IMR-90 (cell line): Measurements from ENCODE around the gene NME7. TPM values are rescaled to one million over a fixed set of nuclear protein-coding genes. Genes with fewer than 3 reads are reported as not detected.

Experiments
- ATAC-seq: fragments of 200-7000 bp; cut with Tn5 transposase; 2 replicates; pipeline ENCODE4 v1.9.1; 2020; ENCODE audit warnings: low read depth, mild to moderate bottlenecking, moderate library complexity
- BruUV-seq: library from RNA; stranded (reverse); fragments of 400-500 nt; replicated peaks from 2 replicates; lab custom pipeline; 2021; lab: Mats Ljungman, UMichigan
- CTCF ChIA-PET: fragments of 300-600 bp; formaldehyde crosslinking; extraction: SDS; loops from one replicate; lab custom pipeline; 2021; ENCODE audit warnings: antibody characterized with exemption; lab: Yijun Ruan, JAX
- POLR2A ChIA-PET: fragments of 300-600 bp; sonication (Branson Sonifier 250); formaldehyde crosslinking; loops from one replicate; lab custom pipeline; 2022; ENCODE audit warnings: antibody characterized with exemption; ENCODE audit not compliant: unreplicated experiment; lab: Charles Lee
- DNase-seq: peaks from one replicate; pipeline ENCODE4 v3.0.0; 2013
- H2AFZ ChIP-seq: replicated peaks from 2 replicates; pipeline ENCODE3; 2013; ENCODE audit warnings: low read length, mild to moderate bottlenecking; ENCODE audit not compliant: poor library complexity
- H2AK5ac ChIP-seq: 2 replicates; pipeline ENCODE4 v1.6.1; 2013; ENCODE audit warnings: low read depth, low read length, inconsistent platforms
- H2AK9ac ChIP-seq: replicated peaks from 2 replicates; pipeline ENCODE3; 2013; ENCODE audit warnings: mild to moderate bottlenecking, low read depth, low read length, moderate library complexity; ENCODE audit not compliant: poor library complexity
- H2BK120ac ChIP-seq: 2 replicates; pipeline ENCODE4 v1.6.1; 2013; ENCODE audit warnings: low read depth, low read length, inconsistent platforms
- H2BK15ac ChIP-seq: 3 replicates; pipeline ENCODE4 v1.6.1; 2013; ENCODE audit warnings: low read depth, low read length, inconsistent platforms
- H2BK20ac ChIP-seq: 2 replicates; pipeline ENCODE4 v1.6.1; 2013; ENCODE audit warnings: low read depth, mild to moderate bottlenecking, inconsistent platforms, low read length, moderate library complexity
- H2BK5ac ChIP-seq: 2 replicates; pipeline ENCODE4 v1.6.1; 2013; ENCODE audit warnings: mild to moderate bottlenecking, low read depth, low read length, inconsistent platforms; ENCODE audit not compliant: poor library complexity, severe bottlenecking
- H3K14ac ChIP-seq: replicated peaks from 2 replicates; pipeline ENCODE4 v1.6.1; 2013; ENCODE audit warnings: low read depth, low read length, inconsistent platforms
- H3K18ac ChIP-seq: 2 replicates; pipeline ENCODE4 v1.6.1; 2013; ENCODE audit warnings: low read depth, low read length, control low read depth
- H3K23ac ChIP-seq: 2 replicates; pipeline ENCODE4 v1.6.1; 2013; ENCODE audit warnings: low read depth, low read length, inconsistent platforms
- H3K27ac ChIP-seq: 2 replicates; pipeline ENCODE4 v1.5.1; 2013; ENCODE audit warnings: mild to moderate bottlenecking, control low read depth, low read length; ENCODE audit not compliant: insufficient read depth
- H3K27me3 ChIP-seq: 2 replicates; pipeline ENCODE4 v1.6.1; 2013; ENCODE audit warnings: low read length; ENCODE audit not compliant: control insufficient read depth, insufficient read depth
- H3K36me3 ChIP-seq: 2 replicates; pipeline ENCODE4 v1.6.1; 2013; ENCODE audit warnings: low read length, mixed read lengths; ENCODE audit not compliant: control insufficient read depth, insufficient read depth
- H3K4ac ChIP-seq: 2 replicates; pipeline ENCODE4 v1.6.1; 2013; ENCODE audit warnings: low read depth, low read length, inconsistent platforms
- H3K4me1 ChIP-seq: 2 replicates; pipeline ENCODE4 v1.6.1; 2013; ENCODE audit warnings: low read length, mixed read lengths; ENCODE audit not compliant: control insufficient read depth, insufficient read depth
- H3K4me2 ChIP-seq: 2 replicates; pipeline ENCODE4 v1.6.1; 2013; ENCODE audit warnings: low read depth, mild to moderate bottlenecking, control low read depth, low read length, moderate library complexity
- H3K4me3 ChIP-seq: 2 replicates; pipeline ENCODE4 v1.5.1; 2013; ENCODE audit warnings: low read depth, mild to moderate bottlenecking, control low read depth, low read length, moderate library complexity; ENCODE audit not compliant: insufficient read depth
- H3K56ac ChIP-seq: 2 replicates; pipeline ENCODE4 v1.6.1; 2013; ENCODE audit warnings: low read length, inconsistent platforms; ENCODE audit not compliant: insufficient read depth; ENCODE audit errors: extremely low read depth
- H3K79me1 ChIP-seq, 2 experiments: 2 replicates each; pipeline ENCODE4 v1.6.1; 2013; ENCODE audit warnings: low read length in 2 of 2, inconsistent platforms in 1 of 2, low read depth in 1 of 2
- H3K9ac ChIP-seq: 2 replicates; pipeline ENCODE4 v1.6.1; 2013; ENCODE audit warnings: low read depth, low read length, control low read depth
- H3K9me1 ChIP-seq: 2 replicates; pipeline ENCODE4 v1.6.1; 2013; ENCODE audit warnings: low read length, inconsistent platforms; ENCODE audit not compliant: insufficient read depth
- H3K9me3 ChIP-seq: 2 replicates; pipeline ENCODE4 v1.6.1; 2013; ENCODE audit warnings: low read length; ENCODE audit not compliant: control insufficient read depth, insufficient read depth
- H4K20me1 ChIP-seq: 2 replicates; pipeline ENCODE4 v1.6.1; 2013; ENCODE audit warnings: low read length, inconsistent platforms; ENCODE audit not compliant: insufficient read depth
- H4K5ac ChIP-seq: 2 replicates; pipeline ENCODE4 v1.6.1; 2013; ENCODE audit warnings: mild to moderate bottlenecking, low read depth, low read length, control low read depth
- H4K8ac ChIP-seq, 2 experiments: 2 replicates each; pipeline ENCODE4 v1.6.1; 2013; ENCODE audit warnings: low read depth in 2 of 2, low read length in 2 of 2, control low read depth in 1 of 2, inconsistent platforms in 1 of 2
- H4K91ac ChIP-seq: 2 replicates; pipeline ENCODE4 v1.6.1; 2013; ENCODE audit warnings: low read depth, low read length, inconsistent platforms; ENCODE audit not compliant: insufficient read depth
- BHLHE40 ChIP-seq: fragments of 150-350 bp; IDR thresholded peaks from 2 replicates; pipeline ENCODE4 v1.6.1; 2016; ENCODE audit warnings: mild to moderate bottlenecking, low read depth, low read length
- CEBPB ChIP-seq: IDR thresholded peaks from 2 replicates; pipeline ENCODE4 v1.6.1; 2012; ENCODE audit warnings: low read depth, low read length, improper control_type of control experiment
- CHD1 ChIP-seq: IDR thresholded peaks from 2 replicates; pipeline ENCODE4 v1.6.1; 2012; ENCODE audit warnings: low read depth, low read length, improper control_type of control experiment
- CTCF ChIP-seq: conservative IDR thresholded peaks from 2 replicates; pipeline ENCODE4 v1.5.1; 2012; ENCODE audit warnings: mild to moderate bottlenecking, low read depth, low read length, improper control_type of control experiment
- ELK1 ChIP-seq: fragments of 150-350 bp; IDR thresholded peaks from 2 replicates; pipeline ENCODE4 v1.6.1; 2016; ENCODE audit warnings: low read depth, mild to moderate bottlenecking, low read length, moderate library complexity, borderline replicate concordance
- FOS ChIP-seq: fragments of 150-350 bp; IDR thresholded peaks from 2 replicates; pipeline ENCODE4 v1.6.1; 2016; ENCODE audit warnings: low read depth, low read length
- MAFK ChIP-seq: IDR thresholded peaks from 2 replicates; pipeline ENCODE4 v1.6.1; 2012; ENCODE audit warnings: low read depth, low read length, improper control_type of control experiment
- MAZ ChIP-seq: IDR thresholded peaks from 2 replicates; pipeline ENCODE4 v1.6.1; 2012; ENCODE audit warnings: low read depth, mild to moderate bottlenecking, low read length, improper control_type of control experiment, moderate library complexity, borderline replicate concordance
- MXI1 ChIP-seq: IDR thresholded peaks from 2 replicates; pipeline ENCODE4 v1.6.1; 2012; ENCODE audit warnings: low read depth, mild to moderate bottlenecking, low read length, moderate library complexity, borderline replicate concordance
- NFE2L2 ChIP-seq: fragments of 150-350 bp; IDR thresholded peaks from 2 replicates; pipeline ENCODE4 v1.6.1; 2016; ENCODE audit warnings: low read depth, mild to moderate bottlenecking, low read length
- POLR2A ChIP-seq: IDR thresholded peaks from 2 replicates; pipeline ENCODE4 v1.6.1; 2012; ENCODE audit warnings: mild to moderate bottlenecking, low read depth, low read length
- RCOR1 ChIP-seq: IDR thresholded peaks from 2 replicates; pipeline ENCODE4 v1.6.1; 2012; ENCODE audit warnings: mild to moderate bottlenecking, low read length, improper control_type of control experiment; ENCODE audit not compliant: insufficient replicate concordance
- RFX5 ChIP-seq: IDR thresholded peaks from 2 replicates; pipeline ENCODE4 v1.8.0; 2012; ENCODE audit warnings: low read depth, mild to moderate bottlenecking, low read length, moderate library complexity
- SMC3 ChIP-seq: fragments of 150-350 bp; IDR thresholded peaks from 2 replicates; pipeline ENCODE4 v1.6.1; 2016; ENCODE audit warnings: low read depth, mild to moderate bottlenecking, antibody characterized with exemption, low read length, moderate library complexity
- USF2 ChIP-seq: fragments of 150-350 bp; IDR thresholded peaks from 2 replicates; pipeline ENCODE4 v1.6.1; 2017; ENCODE audit warnings: mild to moderate bottlenecking, antibody characterized with exemption, low read length, low read depth
- WGBS, 2 experiments: methylation state at CpG; one replicate each; pipeline versions ENCODE4 v1.1.5 to v1.1.7; 2013; ENCODE audit warnings: missing lambda C conversion rate in 2 of 2; ENCODE audit not compliant: insufficient read length in 1 of 2; ENCODE audit errors: extremely low coverage in 2 of 2; 5-methylcytosine and 5-hydroxymethylcytosine counted together
- dilution Hi-C: fragments of 300-500 bp; cut with HindIII; formaldehyde crosslinking; loops from one replicate; pipeline ENCODE4 v1.14.3; 2018; ENCODE audit warnings: low sequenced_read_pairs; ENCODE audit not compliant: unreplicated experiment
- in situ Hi-C: fragments of 300-500 bp; cut with MboI; formaldehyde crosslinking; loops from 3 replicates; pipeline ENCODE4 v1.14.3; 2019; ENCODE audit warnings: low sequenced_read_pairs, inconsistent platforms, mixed read lengths
- intact Hi-C: fragments of 100-400 bp; cut with micrococcal nuclease; formaldehyde crosslinking; loops from 2 replicates; pipeline ENCODE4 v1.10.0; 2022
- polyA plus RNA-seq, 3 experiments: library from polyadenylated mRNA; depleted of rRNA; stranded (reverse); fragments of >200 nt; gene quantifications; 2 replicates each; pipeline ENCODE4 v1.2.3, GENCODE V29; 2012; ENCODE audit warnings: low replicate concordance in 1 of 3
- total RNA-seq: library from RNA; depleted of rRNA; stranded (reverse); fragments of >200 nt; gene quantifications from 2 replicates; pipeline ENCODE4 v1.2.3, GENCODE V29; 2012

The NME7 gene
- total and polyA plus RNA-seq, 2 of the 4 experiments (the other 2 are of a cell fraction) = 18.3 to 22.4 TPM

- intact Hi-C loops (no loop called here), in situ Hi-C loops (no loop called here), dilution Hi-C loops (no loop called here)
- no peak overlapping the region for H2BK120ac ChIP-seq
- 33% methylated on average over 1 of the region's 3 CpGs; no CpG with 5 or more reads in 1 of the 2 experiments for WGBS, 2 experiments
- CTCF ChIA-PET = interaction anchor here (1.8 kb wide), 1 partner anchor 262 kb away, joined by 5 read pairs; no protein-coding TSS in a partner anchor
- H3K9me1 ChIP-seq = no peaks in the 10 kb centered on the region
- no peak overlapping the region for H2BK20ac ChIP-seq
- TF ChIP-seq MAFK (no peak), MAZ (no peak), CHD1 (no peak), RFX5 (no peak), CTCF (no peak), CEBPB (no peak), RCOR1 (no peak), SMC3 (no peak), BHLHE40 (no peak), FOS (no peak), POLR2A (no peak), NFE2L2 (no peak), ELK1 (no peak), MXI1 (no peak), USF2 (no peak)
- H2AFZ ChIP-seq = no peak overlapping the region
- no peak overlapping the region for H4K5ac ChIP-seq
- H3K27me3 ChIP-seq = peaks cover 2% of the 10 kb centered on the region; the same call in 1 of the 2 replicates
- H3K18ac ChIP-seq = no peak overlapping the region
- H2AK9ac ChIP-seq = no peak overlapping the region
- peak; percentile 37 for DNase-seq
- H4K91ac ChIP-seq = no peak overlapping the region
- no peak overlapping the region for H3K14ac ChIP-seq
- no peak overlapping the region for H3K4me2 ChIP-seq
- POLR2A ChIA-PET = no interaction called here
- no peaks in the 10 kb centered on the region for H3K4me1 ChIP-seq
- H3K9me3 ChIP-seq = no peaks in the 10 kb centered on the region
- no peak overlapping the region for H4K8ac ChIP-seq
- BruUV-seq = no TSS peak
- no peak overlapping the region for H3K27ac ChIP-seq
- H4K20me1 ChIP-seq = no peaks in the 10 kb centered on the region
- no peak overlapping the region for H3K4ac ChIP-seq
- no peak overlapping the region for H2BK15ac ChIP-seq
- H3K23ac ChIP-seq = no peak overlapping the region
- H2AK5ac ChIP-seq = no peak overlapping the region
- H3K9ac ChIP-seq = no peak overlapping the region
- H3K4me3 ChIP-seq = no peak overlapping the region
- ATAC-seq = no peak
- H3K56ac ChIP-seq = no peak overlapping the region
- no peaks in the 10 kb centered on the region for H3K36me3 ChIP-seq
- no peak overlapping the region for H2BK5ac ChIP-seq
- H3K79me1 ChIP-seq = no peaks in the 10 kb centered on the region
Measured at GRCh38 chr1:169086603-169087455, 280.8 kb downstream of the NME7 start.
